IMR-90 (cell line): ENCODE measurements around the gene EMX1. TPM values are rescaled to one million over a fixed set of nuclear protein-coding genes. Genes with fewer than 3 reads are reported as not detected.

Experiments
- ATAC-seq: fragments of 200-7000 bp; cut with Tn5 transposase; 2 replicates; pipeline ENCODE4 v1.9.1; 2020; ENCODE audit warnings: low read depth, mild to moderate bottlenecking, moderate library complexity
- BruUV-seq: library from RNA; stranded (reverse); fragments of 400-500 nt; replicated peaks from 2 replicates; lab custom pipeline; 2021; lab: Mats Ljungman, UMichigan
- CTCF ChIA-PET: fragments of 300-600 bp; formaldehyde crosslinking; extraction: SDS; loops from one replicate; lab custom pipeline; 2021; ENCODE audit warnings: antibody characterized with exemption; lab: Yijun Ruan, JAX
- POLR2A ChIA-PET: fragments of 300-600 bp; sonication (Branson Sonifier 250); formaldehyde crosslinking; loops from one replicate; lab custom pipeline; 2022; ENCODE audit warnings: antibody characterized with exemption; ENCODE audit not compliant: unreplicated experiment; lab: Charles Lee
- DNase-seq: peaks from one replicate; pipeline ENCODE4 v3.0.0; 2013
- H2AFZ ChIP-seq: replicated peaks from 2 replicates; pipeline ENCODE3; 2013; ENCODE audit warnings: low read length, mild to moderate bottlenecking; ENCODE audit not compliant: poor library complexity
- H2AK5ac ChIP-seq: 2 replicates; pipeline ENCODE4 v1.6.1; 2013; ENCODE audit warnings: low read depth, low read length, inconsistent platforms
- H2AK9ac ChIP-seq: replicated peaks from 2 replicates; pipeline ENCODE3; 2013; ENCODE audit warnings: mild to moderate bottlenecking, low read depth, low read length, moderate library complexity; ENCODE audit not compliant: poor library complexity
- H2BK120ac ChIP-seq: 2 replicates; pipeline ENCODE4 v1.6.1; 2013; ENCODE audit warnings: low read depth, low read length, inconsistent platforms
- H2BK15ac ChIP-seq: 3 replicates; pipeline ENCODE4 v1.6.1; 2013; ENCODE audit warnings: low read depth, low read length, inconsistent platforms
- H2BK20ac ChIP-seq: 2 replicates; pipeline ENCODE4 v1.6.1; 2013; ENCODE audit warnings: low read depth, mild to moderate bottlenecking, inconsistent platforms, low read length, moderate library complexity
- H2BK5ac ChIP-seq: 2 replicates; pipeline ENCODE4 v1.6.1; 2013; ENCODE audit warnings: mild to moderate bottlenecking, low read depth, low read length, inconsistent platforms; ENCODE audit not compliant: poor library complexity, severe bottlenecking
- H3K14ac ChIP-seq: replicated peaks from 2 replicates; pipeline ENCODE4 v1.6.1; 2013; ENCODE audit warnings: low read depth, low read length, inconsistent platforms
- H3K18ac ChIP-seq: 2 replicates; pipeline ENCODE4 v1.6.1; 2013; ENCODE audit warnings: low read depth, low read length, control low read depth
- H3K23ac ChIP-seq: 2 replicates; pipeline ENCODE4 v1.6.1; 2013; ENCODE audit warnings: low read depth, low read length, inconsistent platforms
- H3K27ac ChIP-seq: 2 replicates; pipeline ENCODE4 v1.5.1; 2013; ENCODE audit warnings: mild to moderate bottlenecking, control low read depth, low read length; ENCODE audit not compliant: insufficient read depth
- H3K27me3 ChIP-seq: 2 replicates; pipeline ENCODE4 v1.6.1; 2013; ENCODE audit warnings: low read length; ENCODE audit not compliant: control insufficient read depth, insufficient read depth
- H3K36me3 ChIP-seq: 2 replicates; pipeline ENCODE4 v1.6.1; 2013; ENCODE audit warnings: low read length, mixed read lengths; ENCODE audit not compliant: control insufficient read depth, insufficient read depth
- H3K4ac ChIP-seq: 2 replicates; pipeline ENCODE4 v1.6.1; 2013; ENCODE audit warnings: low read depth, low read length, inconsistent platforms
- H3K4me1 ChIP-seq: 2 replicates; pipeline ENCODE4 v1.6.1; 2013; ENCODE audit warnings: low read length, mixed read lengths; ENCODE audit not compliant: control insufficient read depth, insufficient read depth
- H3K4me2 ChIP-seq: 2 replicates; pipeline ENCODE4 v1.6.1; 2013; ENCODE audit warnings: low read depth, mild to moderate bottlenecking, control low read depth, low read length, moderate library complexity
- H3K4me3 ChIP-seq: 2 replicates; pipeline ENCODE4 v1.5.1; 2013; ENCODE audit warnings: low read depth, mild to moderate bottlenecking, control low read depth, low read length, moderate library complexity; ENCODE audit not compliant: insufficient read depth
- H3K56ac ChIP-seq: 2 replicates; pipeline ENCODE4 v1.6.1; 2013; ENCODE audit warnings: low read length, inconsistent platforms; ENCODE audit not compliant: insufficient read depth; ENCODE audit errors: extremely low read depth
- H3K79me1 ChIP-seq, 2 experiments: 2 replicates each; pipeline ENCODE4 v1.6.1; 2013; ENCODE audit warnings: low read length in 2 of 2, inconsistent platforms in 1 of 2, low read depth in 1 of 2
- H3K9ac ChIP-seq: 2 replicates; pipeline ENCODE4 v1.6.1; 2013; ENCODE audit warnings: low read depth, low read length, control low read depth
- H3K9me1 ChIP-seq: 2 replicates; pipeline ENCODE4 v1.6.1; 2013; ENCODE audit warnings: low read length, inconsistent platforms; ENCODE audit not compliant: insufficient read depth
- H3K9me3 ChIP-seq: 2 replicates; pipeline ENCODE4 v1.6.1; 2013; ENCODE audit warnings: low read length; ENCODE audit not compliant: control insufficient read depth, insufficient read depth
- H4K20me1 ChIP-seq: 2 replicates; pipeline ENCODE4 v1.6.1; 2013; ENCODE audit warnings: low read length, inconsistent platforms; ENCODE audit not compliant: insufficient read depth
- H4K5ac ChIP-seq: 2 replicates; pipeline ENCODE4 v1.6.1; 2013; ENCODE audit warnings: mild to moderate bottlenecking, low read depth, low read length, control low read depth
- H4K8ac ChIP-seq, 2 experiments: 2 replicates each; pipeline ENCODE4 v1.6.1; 2013; ENCODE audit warnings: low read depth in 2 of 2, low read length in 2 of 2, control low read depth in 1 of 2, inconsistent platforms in 1 of 2
- H4K91ac ChIP-seq: 2 replicates; pipeline ENCODE4 v1.6.1; 2013; ENCODE audit warnings: low read depth, low read length, inconsistent platforms; ENCODE audit not compliant: insufficient read depth
- BHLHE40 ChIP-seq: fragments of 150-350 bp; IDR thresholded peaks from 2 replicates; pipeline ENCODE4 v1.6.1; 2016; ENCODE audit warnings: mild to moderate bottlenecking, low read depth, low read length
- CEBPB ChIP-seq: IDR thresholded peaks from 2 replicates; pipeline ENCODE4 v1.6.1; 2012; ENCODE audit warnings: low read depth, low read length, improper control_type of control experiment
- CHD1 ChIP-seq: IDR thresholded peaks from 2 replicates; pipeline ENCODE4 v1.6.1; 2012; ENCODE audit warnings: low read depth, low read length, improper control_type of control experiment
- ELK1 ChIP-seq: fragments of 150-350 bp; IDR thresholded peaks from 2 replicates; pipeline ENCODE4 v1.6.1; 2016; ENCODE audit warnings: low read depth, mild to moderate bottlenecking, low read length, moderate library complexity, borderline replicate concordance
- FOS ChIP-seq: fragments of 150-350 bp; IDR thresholded peaks from 2 replicates; pipeline ENCODE4 v1.6.1; 2016; ENCODE audit warnings: low read depth, low read length
- MAFK ChIP-seq: IDR thresholded peaks from 2 replicates; pipeline ENCODE4 v1.6.1; 2012; ENCODE audit warnings: low read depth, low read length, improper control_type of control experiment
- MAZ ChIP-seq: IDR thresholded peaks from 2 replicates; pipeline ENCODE4 v1.6.1; 2012; ENCODE audit warnings: low read depth, mild to moderate bottlenecking, low read length, improper control_type of control experiment, moderate library complexity, borderline replicate concordance
- MXI1 ChIP-seq: IDR thresholded peaks from 2 replicates; pipeline ENCODE4 v1.6.1; 2012; ENCODE audit warnings: low read depth, mild to moderate bottlenecking, low read length, moderate library complexity, borderline replicate concordance
- RAD21 ChIP-seq: IDR thresholded peaks from 2 replicates; pipeline ENCODE4 v1.6.1; 2012; ENCODE audit warnings: low read length, improper control_type of control experiment
- RCOR1 ChIP-seq: IDR thresholded peaks from 2 replicates; pipeline ENCODE4 v1.6.1; 2012; ENCODE audit warnings: mild to moderate bottlenecking, low read length, improper control_type of control experiment; ENCODE audit not compliant: insufficient replicate concordance
- RFX5 ChIP-seq: IDR thresholded peaks from 2 replicates; pipeline ENCODE4 v1.8.0; 2012; ENCODE audit warnings: low read depth, mild to moderate bottlenecking, low read length, moderate library complexity
- SMC3 ChIP-seq: fragments of 150-350 bp; IDR thresholded peaks from 2 replicates; pipeline ENCODE4 v1.6.1; 2016; ENCODE audit warnings: low read depth, mild to moderate bottlenecking, antibody characterized with exemption, low read length, moderate library complexity
- USF2 ChIP-seq: fragments of 150-350 bp; IDR thresholded peaks from 2 replicates; pipeline ENCODE4 v1.6.1; 2017; ENCODE audit warnings: mild to moderate bottlenecking, antibody characterized with exemption, low read length, low read depth
- WGBS, 2 experiments: methylation state at CpG; one replicate each; pipeline versions ENCODE4 v1.1.5 to v1.1.7; 2013; ENCODE audit warnings: missing lambda C conversion rate in 2 of 2; ENCODE audit not compliant: insufficient read length in 1 of 2; ENCODE audit errors: extremely low coverage in 2 of 2; 5-methylcytosine and 5-hydroxymethylcytosine counted together
- dilution Hi-C: fragments of 300-500 bp; cut with HindIII; formaldehyde crosslinking; loops from one replicate; pipeline ENCODE4 v1.14.3; 2018; ENCODE audit warnings: low sequenced_read_pairs; ENCODE audit not compliant: unreplicated experiment
- in situ Hi-C: fragments of 300-500 bp; cut with MboI; formaldehyde crosslinking; loops from 3 replicates; pipeline ENCODE4 v1.14.3; 2019; ENCODE audit warnings: low sequenced_read_pairs, inconsistent platforms, mixed read lengths
- intact Hi-C: fragments of 100-400 bp; cut with micrococcal nuclease; formaldehyde crosslinking; loops from 2 replicates; pipeline ENCODE4 v1.10.0; 2022
- polyA plus RNA-seq, 3 experiments: library from polyadenylated mRNA; depleted of rRNA; stranded (reverse); fragments of >200 nt; gene quantifications; 2 replicates each; pipeline ENCODE4 v1.2.3, GENCODE V29; 2012; ENCODE audit warnings: low replicate concordance in 1 of 3
- total RNA-seq: library from RNA; depleted of rRNA; stranded (reverse); fragments of >200 nt; gene quantifications from 2 replicates; pipeline ENCODE4 v1.2.3, GENCODE V29; 2012
- TF ChIP-seq, protein P1 (sequence below): conservative IDR thresholded peaks from 2 replicates; pipeline ENCODE4 v1.5.1; 2012; ENCODE audit warnings: mild to moderate bottlenecking, low read depth, low read length, improper control_type of control experiment

EMX1 gene
- total and polyA plus RNA-seq, 2 of the 4 experiments (the other 2 are of a cell fraction), result not detected

- Histone ChIP-seq H4K8ac (no peak overlapping the region), H2AK9ac (peak overlapping the region; percentile 50), H3K79me1 (no peaks in the 10 kb centered on the region), H4K20me1 (no peaks in the 10 kb centered on the region), H3K36me3 (no peaks in the 10 kb centered on the region), H4K91ac (no peak overlapping the region), H3K27me3 (no peaks in the 10 kb centered on the region), H3K4ac (no peak overlapping the region), H3K27ac (no peak overlapping the region), H4K5ac (no peak overlapping the region), H3K4me1 (no peaks in the 10 kb centered on the region), H3K23ac (no peak overlapping the region), H2BK20ac (no peak overlapping the region), H3K9me3 (no peaks in the 10 kb centered on the region), H3K56ac (no peak overlapping the region), H2BK15ac (no peak overlapping the region), H2BK120ac (no peak overlapping the region), H3K18ac (no peak overlapping the region), H2AK5ac (no peak overlapping the region), H2AFZ (no peak overlapping the region), H3K4me2 (no peak overlapping the region), H3K4me3 (no peak overlapping the region), H2BK5ac (no peak overlapping the region), H3K9ac (no peak overlapping the region), H3K9me1 (peaks cover 4% of the 10 kb centered on the region; the same call in 1 of the 2 replicates), H3K14ac (no peak overlapping the region)
- POLR2A ChIA-PET, result no interaction called here
- DNase-seq (no peak), ATAC-seq (no peak)
- CTCF ChIA-PET, result no interaction called here
- intact Hi-C loops (no loop called here), in situ Hi-C loops (no loop called here), dilution Hi-C loops (no loop called here)
- 88% methylated on average over 15 of the region's 26 CpGs; no CpG with 5 or more reads in 1 of the 2 experiments for WGBS, 2 experiments
- BruUV-seq, result no TSS peak
- no peak for TF ChIP-seq CEBPB
- TF ChIP-seq MAZ, result no peak
- no peak for TF ChIP-seq USF2
- no peak for TF ChIP-seq CHD1
- TF ChIP-seq RAD21, result no peak
- no peak for TF ChIP-seq ELK1
- TF ChIP-seq, protein P1, sequence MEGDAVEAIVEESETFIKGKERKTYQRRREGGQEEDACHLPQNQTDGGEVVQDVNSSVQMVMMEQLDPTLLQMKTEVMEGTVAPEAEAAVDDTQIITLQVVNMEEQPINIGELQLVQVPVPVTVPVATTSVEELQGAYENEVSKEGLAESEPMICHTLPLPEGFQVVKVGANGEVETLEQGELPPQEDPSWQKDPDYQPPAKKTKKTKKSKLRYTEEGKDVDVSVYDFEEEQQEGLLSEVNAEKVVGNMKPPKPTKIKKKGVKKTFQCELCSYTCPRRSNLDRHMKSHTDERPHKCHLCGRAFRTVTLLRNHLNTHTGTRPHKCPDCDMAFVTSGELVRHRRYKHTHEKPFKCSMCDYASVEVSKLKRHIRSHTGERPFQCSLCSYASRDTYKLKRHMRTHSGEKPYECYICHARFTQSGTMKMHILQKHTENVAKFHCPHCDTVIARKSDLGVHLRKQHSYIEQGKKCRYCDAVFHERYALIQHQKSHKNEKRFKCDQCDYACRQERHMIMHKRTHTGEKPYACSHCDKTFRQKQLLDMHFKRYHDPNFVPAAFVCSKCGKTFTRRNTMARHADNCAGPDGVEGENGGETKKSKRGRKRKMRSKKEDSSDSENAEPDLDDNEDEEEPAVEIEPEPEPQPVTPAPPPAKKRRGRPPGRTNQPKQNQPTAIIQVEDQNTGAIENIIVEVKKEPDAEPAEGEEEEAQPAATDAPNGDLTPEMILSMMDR, result no peak
- no peak for TF ChIP-seq MAFK
- TF ChIP-seq MXI1, result no peak
- TF ChIP-seq RFX5, result no peak
- no peak for TF ChIP-seq RCOR1
- TF ChIP-seq BHLHE40, result no peak
- no peak for TF ChIP-seq SMC3
- no peak for TF ChIP-seq FOS
Observed at GRCh38 chr2:72959995-72960981, 43.0 kb downstream of the EMX1 start.
